COLO668 (cell line): ENCODE data around the gene P2RX6.
"Not testable (repeated sequence)": the region's sequence is repeated elsewhere in the genome, so short reads cannot be mapped to it uniquely, and the experiment has no call there.

ENCODE experiments used
- DNase-seq: peaks from one replicate; lab custom pipeline; 2025; ENCODE audit not compliant: unreplicated experiment; lab: John Stamatoyannopoulos, UW

The P2RX6 gene

DNA sequence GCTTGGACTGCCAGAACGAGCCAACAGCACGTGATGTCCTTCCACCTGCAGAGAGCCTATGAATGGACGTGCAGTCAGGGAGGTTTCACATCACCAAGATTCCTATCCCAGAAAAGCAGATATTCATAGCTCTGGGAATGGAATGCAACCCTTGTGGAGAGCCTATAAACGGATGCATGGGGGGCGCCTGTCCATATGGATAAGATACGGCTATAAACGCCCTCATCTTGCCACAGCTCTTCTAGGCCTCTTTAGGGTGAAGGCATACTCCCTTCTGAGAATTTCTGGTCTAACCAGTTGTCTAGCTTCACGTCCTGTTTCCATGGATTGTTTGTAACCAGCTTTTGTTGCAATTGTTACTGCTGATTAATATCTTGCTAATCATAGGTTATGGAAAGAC, 56.8 kb downstream of the P2RX6 start:
- DNase-seq: not testable (repeated sequence)

- DNase-seq: no peak
Observed at GRCh38 chr22:21073023-21073422, 58.1 kb downstream of the P2RX6 start.

GRCh38 chr22:21073482-21073881, 58.5 kb downstream of the P2RX6 start:
- no peak for DNase-seq

GRCh38 chr22:21074102-21074715, 59.2 kb downstream of the P2RX6 start:
- no peak for DNase-seq

DNA sequence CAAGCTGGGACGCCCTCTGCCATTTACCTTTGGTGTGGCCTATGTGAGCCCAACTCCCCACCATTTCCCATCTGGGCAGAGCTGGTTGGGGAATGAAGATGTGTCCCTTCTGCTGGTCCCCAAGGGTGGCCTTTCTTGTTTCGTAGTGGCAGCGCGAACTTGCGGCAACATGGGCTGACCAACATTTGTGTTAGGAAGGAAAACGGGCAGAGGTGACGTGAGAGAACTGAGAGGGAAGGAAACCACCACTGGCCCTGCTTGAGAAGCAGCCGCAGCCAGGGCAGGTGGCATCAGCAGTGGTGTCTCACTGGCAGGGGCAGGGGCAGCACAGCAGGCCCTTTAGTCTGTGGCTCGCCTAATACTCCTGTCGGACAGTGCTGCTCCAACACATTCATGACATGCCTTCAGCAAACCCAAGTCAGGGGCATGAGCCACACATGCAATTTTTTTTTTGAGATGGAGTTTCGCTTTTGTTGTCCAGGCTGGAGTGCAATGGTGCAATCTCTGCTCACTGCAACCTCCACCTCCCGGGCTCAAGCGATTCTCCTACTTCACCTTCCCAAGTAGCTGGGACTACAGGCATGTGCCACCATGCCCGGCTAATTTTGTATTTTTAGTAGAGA, 60.7 kb downstream of the P2RX6 start:
- DNase-seq: no peak

GRCh38 chr22:21076912-21077625, 62.1 kb downstream of the P2RX6 start:
- no peak for DNase-seq
